Endothelial cell of umbilical vein (primary cell): ENCODE measurements around the gene SCO2. TPM values are rescaled to one million over a fixed set of nuclear protein-coding genes. Genes with fewer than 3 reads are reported as not detected.

Source experiments
- BruUV-seq: library from RNA; stranded (reverse); fragments of 400-500 nt; replicated peaks from 2 replicates; lab custom pipeline; 2021; lab: Mats Ljungman, UMichigan
- CTCF ChIA-PET: fragments of 300-600, 350-600 bp; sonication (Branson Sonifier 250); formaldehyde crosslinking; loops from one replicate; lab custom pipeline; 2021; ENCODE audit warnings: antibody characterized with exemption, inconsistent platforms; lab: Charles Lee
- POLR2A ChIA-PET: fragments of 300-600, 350-600 bp; sonication (Branson Sonifier 250); formaldehyde crosslinking; loops from one replicate; lab custom pipeline; 2021; ENCODE audit warnings: antibody characterized with exemption, inconsistent platforms; lab: Charles Lee
- DNase-seq: peaks from one replicate; pipeline ENCODE4 v3.0.0-alpha.2; 2011; ENCODE audit warnings: low read depth, low spot score
- FAIRE-seq: peaks from 2 replicates; lab custom pipeline; 2011; peaks lifted over from hg19 to GRCh38; lab: Jason Lieb, UNC
- H2AFZ ChIP-seq: 2 replicates; pipeline ENCODE4 v1.6.0; 2012; ENCODE audit warnings: low read depth, low read length, control low read depth, inconsistent platforms
- H3K27ac ChIP-seq: 2 replicates; pipeline ENCODE4 v1.5.1; 2011; ENCODE audit warnings: low read depth, mild to moderate bottlenecking, control low read depth, low read length, moderate library complexity; ENCODE audit not compliant: insufficient read depth
- H3K27me3 ChIP-seq, 2 experiments: 2 replicates each; pipeline versions ENCODE4 v1.6.0 to v1.6.1; 2011; ENCODE audit warnings: low read length in 2 of 2, mixed read lengths in 1 of 2; ENCODE audit not compliant: control insufficient read depth in 2 of 2, insufficient read depth in 2 of 2
- H3K36me3 ChIP-seq, 2 experiments: 2 replicates in 1 of 2; 3 replicates in 1 of 2; pipeline ENCODE4 v1.5.1; 2011; ENCODE audit warnings: low read length in 2 of 2, mild to moderate bottlenecking in 1 of 2, moderate library complexity in 1 of 2; ENCODE audit not compliant: control insufficient read depth in 2 of 2, insufficient read depth in 2 of 2; ENCODE audit errors: extremely low read depth in 1 of 2
- H3K4me1 ChIP-seq: 3 replicates; pipeline ENCODE4 v1.5.1; 2011; ENCODE audit warnings: mild to moderate bottlenecking, low read length; ENCODE audit not compliant: control insufficient read depth, insufficient read depth; ENCODE audit errors: extremely low read depth
- H3K4me2 ChIP-seq: 2 replicates; pipeline ENCODE4 v1.6.1; 2011; ENCODE audit warnings: low read length, control low read depth, mixed read lengths; ENCODE audit not compliant: insufficient read depth
- H3K4me3 ChIP-seq, 3 experiments: fragments of 200-600 bp in 1 of 3; sonication (generic), shearing (Covaris generic) in 1 of 3; replicated peaks in 1 of 3; 2 replicates each; pipeline ENCODE4 v1.5.1; 2011 to 2016; ENCODE audit warnings: control low read depth in 3 of 3, low read length in 3 of 3, mild to moderate bottlenecking in 2 of 3, inconsistent platforms in 1 of 3, low read depth in 1 of 3, moderate library complexity in 1 of 3; ENCODE audit not compliant: insufficient read depth in 1 of 3
- H3K79me2 ChIP-seq: 2 replicates; pipeline ENCODE4 v1.6.0; 2012; ENCODE audit warnings: low read length, inconsistent platforms; ENCODE audit not compliant: control insufficient read depth, insufficient read depth
- H3K9ac ChIP-seq: replicated peaks from 2 replicates; pipeline ENCODE3; 2011; ENCODE audit warnings: low read length, control low read depth; ENCODE audit not compliant: insufficient read depth; ENCODE audit errors: extremely low read depth
- H3K9me1 ChIP-seq: replicated peaks from 3 replicates; pipeline ENCODE4 v1.6.0; 2011; ENCODE audit warnings: mild to moderate bottlenecking, low read length; ENCODE audit not compliant: control insufficient read depth, insufficient read depth; ENCODE audit errors: extremely low read depth
- H3K9me3 ChIP-seq: replicated peaks from 2 replicates; pipeline ENCODE4 v1.5.1; 2012; ENCODE audit warnings: low read length, inconsistent platforms; ENCODE audit not compliant: control insufficient read depth, insufficient read depth
- H4K20me1 ChIP-seq: replicated peaks from 2 replicates; pipeline ENCODE3; 2011; ENCODE audit warnings: mild to moderate bottlenecking, low read length; ENCODE audit not compliant: control insufficient read depth, insufficient read depth; ENCODE audit errors: extremely low read depth
- EZH2 ChIP-seq: IDR thresholded peaks from 2 replicates; pipeline ENCODE4 v1.6.1; 2012; ENCODE audit warnings: borderline replicate concordance, low read depth, mild to moderate bottlenecking, moderate library complexity, low read length, inconsistent platforms; ENCODE audit not compliant: severe bottlenecking
- FOS ChIP-seq: IDR thresholded peaks from 2 replicates; pipeline ENCODE4 v1.6.1; 2011; ENCODE audit warnings: mild to moderate bottlenecking, low read length, moderate library complexity, borderline replicate concordance; ENCODE audit not compliant: insufficient read depth
- MYC ChIP-seq: IDR thresholded peaks from one replicate; pipeline ENCODE4 v1.6.1; 2011; ENCODE audit warnings: mild to moderate bottlenecking, low read depth, low read length
- POLR2A ChIP-seq: IDR thresholded peaks from 2 replicates; pipeline ENCODE4 v1.6.1; 2012; ENCODE audit warnings: low read depth, mild to moderate bottlenecking, control low read depth, low read length
- POLR2AphosphoS5 ChIP-seq: IDR thresholded peaks from 2 replicates; pipeline ENCODE4 v1.6.1; 2012; ENCODE audit warnings: low read depth, mild to moderate bottlenecking, control low read depth, low read length, moderate library complexity; ENCODE audit not compliant: insufficient read depth
- dilution Hi-C: fragments of 300-500 bp; cut with MboI; formaldehyde crosslinking; loops from one replicate; pipeline ENCODE4 v1.15.0; 2019; ENCODE audit warnings: low sequenced_read_pairs; ENCODE audit not compliant: extremely low pct_ligation_motif_present
- intact Hi-C: fragments of 100-400 bp; cut with micrococcal nuclease; formaldehyde crosslinking; loops from one replicate; pipeline ENCODE4 v1.10.0; 2022
- polyA plus RNA-seq, 4 experiments: library from polyadenylated mRNA; depleted of rRNA in 3 of 4; stranded (reverse) in 3 of 4; unstranded in 1 of 4; fragments of >200 nt; gene quantifications; 2 replicates each; pipeline versions ENCODE4 v1.2.1 to v1.2.3, GENCODE V29; 2011 to 2012; ENCODE audit warnings: missing spikeins in 1 of 4
- total RNA-seq: library from RNA; stranded (reverse); gene quantifications from 2 replicates; pipeline ENCODE4 v1.2.3, GENCODE V29; 2021
- TF ChIP-seq, protein P1 (sequence below), 2 donors: IDR thresholded peaks; 1 replicate in 1 of 2; 2 replicates in 1 of 2; pipeline ENCODE4 v1.5.1; 2011; ENCODE audit warnings: low read length in 2 of 2, mild to moderate bottlenecking in 2 of 2, moderate library complexity in 2 of 2, control low read depth in 1 of 2, inconsistent platforms in 1 of 2, low read depth in 1 of 2; ENCODE audit not compliant: insufficient read depth in 1 of 2; ENCODE audit errors: extremely low read depth in 1 of 2
- TF ChIP-seq, protein P2 (sequence below): IDR thresholded peaks from 2 replicates; pipeline ENCODE4 v1.6.1; 2011; ENCODE audit not compliant: insufficient read depth, insufficient read length

Gene SCO2
- total and polyA plus RNA-seq, 2 donors (not counting 3 experiments of a cell fraction or from before 2014, with no cell fraction given): 3.5 to 3.7 TPM

DNA sequence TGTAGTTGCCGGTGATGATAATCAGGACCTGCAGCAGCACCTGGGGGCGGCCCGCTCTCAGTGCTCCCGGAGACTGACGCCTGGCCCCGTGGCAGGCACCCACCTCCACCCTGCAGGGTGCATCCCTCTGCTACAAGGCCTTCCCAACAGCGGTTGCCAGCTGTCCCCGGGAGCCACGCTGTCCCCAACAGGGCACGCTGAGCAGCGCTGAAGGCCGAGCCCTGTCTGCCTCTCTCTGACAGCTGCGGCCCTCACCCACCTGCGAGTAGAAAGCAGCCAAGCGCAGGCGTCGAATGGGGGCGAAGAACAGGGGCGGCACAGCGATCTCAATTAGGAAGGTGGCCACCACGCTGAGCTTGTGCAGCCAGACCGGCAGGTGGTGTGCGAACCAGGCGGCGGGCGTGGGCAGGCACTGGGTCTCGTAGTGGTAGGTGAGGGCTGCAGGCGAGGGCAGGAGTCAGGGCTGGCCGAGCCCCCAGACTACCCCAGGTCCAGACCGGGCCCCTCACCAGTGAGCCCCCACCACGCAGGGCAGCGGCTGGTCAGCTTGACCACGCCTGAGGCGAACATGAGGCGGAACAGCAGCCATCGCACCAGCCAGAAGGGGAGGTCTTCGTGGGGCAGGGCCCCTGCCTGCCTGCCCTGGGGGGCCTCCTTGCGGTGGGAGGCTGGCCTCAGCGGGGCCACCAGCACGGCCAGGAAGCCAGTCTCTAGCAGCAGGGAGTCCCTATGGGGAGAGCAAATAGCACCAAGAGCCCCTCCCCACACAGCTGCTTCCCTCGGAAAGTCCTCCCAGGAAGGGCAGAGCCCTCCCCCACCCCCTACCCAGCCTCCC is 19.4 kb downstream of the SCO2 start:
- peak overlapping the region; percentile 71 for H3K9ac ChIP-seq
- H3K9me1 ChIP-seq: no peaks in the 10 kb centered on the region
- BruUV-seq: TSS peak; percentile 26
- TF ChIP-seq, protein P1, sequence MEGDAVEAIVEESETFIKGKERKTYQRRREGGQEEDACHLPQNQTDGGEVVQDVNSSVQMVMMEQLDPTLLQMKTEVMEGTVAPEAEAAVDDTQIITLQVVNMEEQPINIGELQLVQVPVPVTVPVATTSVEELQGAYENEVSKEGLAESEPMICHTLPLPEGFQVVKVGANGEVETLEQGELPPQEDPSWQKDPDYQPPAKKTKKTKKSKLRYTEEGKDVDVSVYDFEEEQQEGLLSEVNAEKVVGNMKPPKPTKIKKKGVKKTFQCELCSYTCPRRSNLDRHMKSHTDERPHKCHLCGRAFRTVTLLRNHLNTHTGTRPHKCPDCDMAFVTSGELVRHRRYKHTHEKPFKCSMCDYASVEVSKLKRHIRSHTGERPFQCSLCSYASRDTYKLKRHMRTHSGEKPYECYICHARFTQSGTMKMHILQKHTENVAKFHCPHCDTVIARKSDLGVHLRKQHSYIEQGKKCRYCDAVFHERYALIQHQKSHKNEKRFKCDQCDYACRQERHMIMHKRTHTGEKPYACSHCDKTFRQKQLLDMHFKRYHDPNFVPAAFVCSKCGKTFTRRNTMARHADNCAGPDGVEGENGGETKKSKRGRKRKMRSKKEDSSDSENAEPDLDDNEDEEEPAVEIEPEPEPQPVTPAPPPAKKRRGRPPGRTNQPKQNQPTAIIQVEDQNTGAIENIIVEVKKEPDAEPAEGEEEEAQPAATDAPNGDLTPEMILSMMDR (IDR thresholded peaks at IDR 0.05; ENCODE audit: extremely low read depth in 1 of 2, insufficient read depth in 1 of 2, low read depth in 1 of 2, low read length in 2 of 2): no peak
- TF ChIP-seq EZH2 (no peak), POLR2A (no peak), FOS (no peak), POLR2AphosphoS5 (no peak), MYC (no peak)
- TF ChIP-seq, protein P2, sequence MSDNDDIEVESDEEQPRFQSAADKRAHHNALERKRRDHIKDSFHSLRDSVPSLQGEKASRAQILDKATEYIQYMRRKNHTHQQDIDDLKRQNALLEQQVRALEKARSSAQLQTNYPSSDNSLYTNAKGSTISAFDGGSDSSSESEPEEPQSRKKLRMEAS: no peak
- dilution Hi-C loops (no loop called here), intact Hi-C loops (no loop called here)
- H2AFZ ChIP-seq: no peak overlapping the region
- peaks cover 30% of the 10 kb centered on the region for H3K79me2 ChIP-seq
- no peak overlapping the region for H3K4me2 ChIP-seq
- no peaks in the 10 kb centered on the region for H3K9me3 ChIP-seq
- no peaks in the 10 kb centered on the region for H3K27me3 ChIP-seq
- no peak for FAIRE-seq
- H3K4me1 ChIP-seq: peaks cover 14% of the 10 kb centered on the region
- H4K20me1 ChIP-seq: no peaks in the 10 kb centered on the region
- CTCF ChIA-PET: interaction anchor here (3.0 kb wide), 1 partner anchor 9 kb away, joined by 26 read pairs; no protein-coding TSS in a partner anchor
- POLR2A ChIA-PET: no interaction called here
- H3K27ac ChIP-seq: no peak overlapping the region
- no peak for DNase-seq
- H3K36me3 ChIP-seq: peaks cover 6 to 22% of the 10 kb centered on the region in 2 experiments
- H3K4me3 ChIP-seq: peak overlapping the region in 1 of 3 experiments; percentile 91
